Mucosa of descending colon (tissue), 3 donors: ENCODE measurements around the gene DMC1. TPM values are rescaled to one million over a fixed set of nuclear protein-coding genes. Genes with fewer than 3 reads are reported as not detected.

Experiments
- ATAC-seq: fragments of 200-7000 bp; cut with Tn5 transposase; one replicate; pipeline ENCODE4 v1.9.1; 2020; ENCODE audit warnings: mild to moderate bottlenecking, moderate library complexity
- DNase-seq, 3 donors: peaks; one replicate each; pipeline ENCODE4 v3.0.0-alpha.2; 2020
- H3K36me3 ChIP-seq: fragments of 200-600 bp; one replicate; pipeline ENCODE4 v1.8.0; 2021; ENCODE audit warnings: low read depth, mild to moderate bottlenecking
- H3K4me1 ChIP-seq: fragments of 200-600 bp; one replicate; pipeline ENCODE4 v1.8.0; 2021; ENCODE audit warnings: low read depth, mild to moderate bottlenecking
- H3K4me3 ChIP-seq: fragments of 200-600 bp; one replicate; pipeline ENCODE4 v1.8.0; 2021; ENCODE audit warnings: mild to moderate bottlenecking
- H3K9me3 ChIP-seq: fragments of 200-600 bp; one replicate; pipeline ENCODE4 v1.8.0; 2021; ENCODE audit warnings: mild to moderate bottlenecking
- intact Hi-C, 2 donors: fragments of 100-400 bp; cut with DNase I in 1 of 2; cut with micrococcal nuclease in 1 of 2; formaldehyde crosslinking; loops; one replicate each; pipeline versions ENCODE4 v1.11.0 to v1.11.1; 2022; cut with DNase I, micrococcal nuclease
- total RNA-seq, 3 donors: library from RNA; stranded (reverse); fragmentation: NEBNext Ultra II Directional in 2 of 3; extraction: Animal tissue kit (Norgen Biotek cat#: 25700) in 2 of 3; gene quantifications; one replicate each; pipeline versions ENCODE4 v1.2.1 to v1.2.4, GENCODE V29; 2021 to 2023
- TF ChIP-seq, protein P1 (sequence below): fragments of 200-600 bp; IDR thresholded peaks from one replicate; pipeline ENCODE4 v1.8.0; 2022; ENCODE audit warnings: antibody characterized with exemption, mild to moderate bottlenecking
- donor health status: DM: no; HTN: no; CAD: no; lungs with moderate emphysema.
- donor health status: DM: no; HTN: no; CAD: no.
- donor health status: DM: no; HTN: yes; CAD: no.

DMC1 gene
- total RNA-seq, 3 donors from 2014 or later = 1.3 to 1.8 (median 1.7) TPM

DNA sequence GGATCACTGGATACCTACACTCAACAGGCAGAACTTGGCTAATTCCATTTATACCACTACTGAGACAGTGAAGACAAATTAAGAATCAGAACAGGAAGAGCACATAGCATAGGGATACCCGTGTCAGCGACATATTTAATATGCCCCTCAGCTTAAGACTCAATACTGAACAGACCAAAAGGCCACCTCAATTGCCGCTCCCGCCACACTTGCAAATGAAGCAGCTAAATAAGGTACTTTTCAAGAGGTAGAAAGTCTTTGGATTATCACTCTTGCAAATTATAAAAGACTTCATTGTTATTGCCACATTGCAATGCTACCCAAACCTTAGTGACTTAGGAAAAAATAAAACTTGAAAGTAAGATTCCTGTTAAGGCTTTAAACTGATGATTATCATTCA, 67.0 kb downstream of the DMC1 start:
- Histone ChIP-seq H3K9me3 (no peaks in the 10 kb centered on the region), H3K4me1 (peaks cover 28% of the 10 kb centered on the region), H3K4me3 (no peak overlapping the region), H3K36me3 (peaks cover 13% of the 10 kb centered on the region)
- ATAC-seq (no peak), DNase-seq (no peak)
- intact Hi-C loops = no loop called here
- TF ChIP-seq, protein P1, sequence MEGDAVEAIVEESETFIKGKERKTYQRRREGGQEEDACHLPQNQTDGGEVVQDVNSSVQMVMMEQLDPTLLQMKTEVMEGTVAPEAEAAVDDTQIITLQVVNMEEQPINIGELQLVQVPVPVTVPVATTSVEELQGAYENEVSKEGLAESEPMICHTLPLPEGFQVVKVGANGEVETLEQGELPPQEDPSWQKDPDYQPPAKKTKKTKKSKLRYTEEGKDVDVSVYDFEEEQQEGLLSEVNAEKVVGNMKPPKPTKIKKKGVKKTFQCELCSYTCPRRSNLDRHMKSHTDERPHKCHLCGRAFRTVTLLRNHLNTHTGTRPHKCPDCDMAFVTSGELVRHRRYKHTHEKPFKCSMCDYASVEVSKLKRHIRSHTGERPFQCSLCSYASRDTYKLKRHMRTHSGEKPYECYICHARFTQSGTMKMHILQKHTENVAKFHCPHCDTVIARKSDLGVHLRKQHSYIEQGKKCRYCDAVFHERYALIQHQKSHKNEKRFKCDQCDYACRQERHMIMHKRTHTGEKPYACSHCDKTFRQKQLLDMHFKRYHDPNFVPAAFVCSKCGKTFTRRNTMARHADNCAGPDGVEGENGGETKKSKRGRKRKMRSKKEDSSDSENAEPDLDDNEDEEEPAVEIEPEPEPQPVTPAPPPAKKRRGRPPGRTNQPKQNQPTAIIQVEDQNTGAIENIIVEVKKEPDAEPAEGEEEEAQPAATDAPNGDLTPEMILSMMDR = no peak

DNA sequence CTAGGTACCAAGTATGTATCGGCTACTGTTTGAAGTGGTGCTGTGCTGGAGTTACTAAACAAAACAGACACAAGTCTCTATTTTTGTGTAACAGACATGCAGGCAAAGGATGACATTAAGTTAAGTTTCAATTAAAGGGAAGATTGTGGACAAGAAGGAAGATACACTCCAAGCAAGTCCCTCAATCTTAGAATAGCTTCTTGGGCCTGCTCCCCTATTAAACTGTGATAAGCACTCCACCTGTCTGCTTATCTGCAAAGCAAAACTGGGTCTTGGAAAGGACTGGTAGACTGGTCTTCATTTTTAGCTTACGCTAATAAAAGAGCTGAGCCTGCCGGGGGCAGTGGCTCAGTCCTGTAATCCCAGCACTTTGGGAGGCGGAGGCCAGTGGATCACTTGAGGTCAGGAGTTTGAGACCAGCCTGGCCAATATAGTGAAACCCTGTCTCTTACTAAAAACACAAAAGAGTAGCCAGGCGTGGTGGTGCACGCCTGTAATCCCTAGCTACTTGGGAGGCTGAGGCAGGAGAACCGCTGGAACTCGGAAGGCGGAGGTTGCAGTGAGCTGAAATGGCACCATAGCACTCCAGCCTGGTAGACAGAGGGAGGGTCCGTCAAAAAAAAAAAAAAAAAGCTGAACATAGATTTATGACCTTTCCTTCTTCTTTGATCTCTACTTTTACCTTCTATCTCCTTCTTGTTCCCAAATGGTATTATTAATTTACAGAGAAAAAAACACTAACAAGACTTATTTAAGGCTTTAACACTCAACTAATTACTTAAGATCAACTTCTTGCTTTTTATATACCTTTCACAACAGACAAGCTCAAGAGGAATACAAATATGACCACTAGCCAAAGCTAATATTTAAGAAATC, 67.9 kb downstream of the DMC1 start:
- Histone ChIP-seq H3K9me3 (no peaks in the 10 kb centered on the region), H3K4me3 (no peak overlapping the region), H3K4me1 (peaks cover 28% of the 10 kb centered on the region), H3K36me3 (peaks cover 22% of the 10 kb centered on the region)
- intact Hi-C loops = no loop called here
- DNase-seq (no peak), ATAC-seq (no peak)
- TF ChIP-seq, protein P1 = no peak

DNA sequence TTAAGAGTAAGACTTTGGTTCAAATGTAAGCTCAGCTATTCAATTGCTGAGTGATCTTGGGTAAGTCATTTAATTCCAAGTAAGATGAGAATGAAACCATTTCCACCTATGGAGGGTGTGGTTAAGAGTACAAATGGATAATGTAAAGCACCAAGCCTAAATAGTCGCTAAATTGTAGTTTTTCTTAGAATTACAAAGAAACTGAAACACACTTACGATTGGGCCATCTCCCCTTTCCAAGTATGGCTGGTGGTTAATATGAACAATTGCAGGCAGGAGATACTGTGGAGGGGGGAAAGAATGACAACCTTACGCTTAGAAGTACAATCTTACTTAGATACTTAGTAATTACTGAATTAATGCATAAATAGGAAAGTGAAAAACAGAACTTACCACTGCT, 72.1 kb downstream of the DMC1 start:
- intact Hi-C loops = no loop called here
- H3K4me1 ChIP-seq = peaks cover 13% of the 10 kb centered on the region
- no peak for ATAC-seq
- H3K9me3 ChIP-seq = no peaks in the 10 kb centered on the region
- DNase-seq = no peak
- H3K4me3 ChIP-seq = no peak overlapping the region
- TF ChIP-seq, protein P1 = no peak
- H3K36me3 ChIP-seq = peaks cover 46% of the 10 kb centered on the region

DNA sequence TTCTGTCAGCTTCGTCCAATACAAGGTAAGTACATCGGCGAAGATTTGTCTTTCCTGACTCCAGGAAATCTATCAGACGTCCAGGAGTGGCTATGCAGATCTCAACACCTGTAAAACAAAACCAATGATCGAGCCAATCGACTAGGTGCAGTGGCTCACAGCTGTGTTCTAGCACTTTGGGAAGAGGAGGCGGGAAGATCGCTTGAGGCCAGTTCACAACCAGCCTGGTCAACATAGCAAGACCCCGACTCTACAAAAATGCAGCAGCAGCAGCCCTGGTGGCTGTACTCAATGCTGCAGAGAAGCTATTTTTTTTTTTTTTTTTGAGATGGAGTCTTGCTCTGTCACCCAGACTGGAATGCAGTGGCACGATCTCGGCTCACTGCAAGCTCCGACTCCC, 75.0 kb downstream of the DMC1 start:
- peaks cover 5% of the 10 kb centered on the region for H3K4me1 ChIP-seq
- TF ChIP-seq, protein P1 = no peak
- no peak for ATAC-seq

DNA sequence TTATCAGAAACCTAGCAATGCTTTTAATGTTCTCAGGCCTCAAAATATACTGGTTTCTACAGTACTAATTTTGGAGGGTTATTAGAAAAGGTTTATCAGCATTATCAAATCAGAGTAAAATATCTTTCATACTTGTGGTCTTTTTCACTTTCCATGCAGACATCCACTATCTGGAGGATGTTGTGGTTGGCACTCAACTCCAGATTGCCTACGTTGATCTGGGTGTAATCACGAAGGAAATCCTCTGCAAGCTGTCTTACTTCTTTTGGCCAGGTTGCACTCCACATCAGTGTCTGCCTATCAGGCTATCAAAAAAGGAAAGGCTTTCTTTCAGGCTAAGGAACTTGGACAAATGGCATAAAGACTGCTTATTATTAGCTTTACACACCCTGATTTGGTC, 75.5 kb downstream of the DMC1 start:
- TF ChIP-seq, protein P1 = no peak
- H3K4me1 ChIP-seq = peaks cover 5% of the 10 kb centered on the region
- H3K4me3 ChIP-seq = no peak overlapping the region
- H3K9me3 ChIP-seq = no peaks in the 10 kb centered on the region
- DNase-seq (no peak), ATAC-seq (no peak)
- intact Hi-C loops = no loop called here
- H3K36me3 ChIP-seq = peaks cover 43% of the 10 kb centered on the region

More for the DNA sequence above, 75.0 kb downstream of the DMC1 start:
- no peak for DNase-seq
- intact Hi-C loops = no loop called here
- H3K9me3 ChIP-seq = no peaks in the 10 kb centered on the region
- no peak overlapping the region for H3K4me3 ChIP-seq
- peaks cover 46% of the 10 kb centered on the region for H3K36me3 ChIP-seq
